ENCODE measurements around the gene OSBP2. TPM values are rescaled to one million over a fixed set of nuclear protein-coding genes. Genes with fewer than 3 reads are reported as not detected.
"Not testable (repeated sequence)": the region's sequence is repeated elsewhere in the genome, so short reads cannot be mapped to it uniquely, and the experiment has no call there.

The OSBP2 gene
- total and polyA plus RNA-seq, 4 donors, result 1.1 to 12.3 (median 2.6) TPM

DNA sequence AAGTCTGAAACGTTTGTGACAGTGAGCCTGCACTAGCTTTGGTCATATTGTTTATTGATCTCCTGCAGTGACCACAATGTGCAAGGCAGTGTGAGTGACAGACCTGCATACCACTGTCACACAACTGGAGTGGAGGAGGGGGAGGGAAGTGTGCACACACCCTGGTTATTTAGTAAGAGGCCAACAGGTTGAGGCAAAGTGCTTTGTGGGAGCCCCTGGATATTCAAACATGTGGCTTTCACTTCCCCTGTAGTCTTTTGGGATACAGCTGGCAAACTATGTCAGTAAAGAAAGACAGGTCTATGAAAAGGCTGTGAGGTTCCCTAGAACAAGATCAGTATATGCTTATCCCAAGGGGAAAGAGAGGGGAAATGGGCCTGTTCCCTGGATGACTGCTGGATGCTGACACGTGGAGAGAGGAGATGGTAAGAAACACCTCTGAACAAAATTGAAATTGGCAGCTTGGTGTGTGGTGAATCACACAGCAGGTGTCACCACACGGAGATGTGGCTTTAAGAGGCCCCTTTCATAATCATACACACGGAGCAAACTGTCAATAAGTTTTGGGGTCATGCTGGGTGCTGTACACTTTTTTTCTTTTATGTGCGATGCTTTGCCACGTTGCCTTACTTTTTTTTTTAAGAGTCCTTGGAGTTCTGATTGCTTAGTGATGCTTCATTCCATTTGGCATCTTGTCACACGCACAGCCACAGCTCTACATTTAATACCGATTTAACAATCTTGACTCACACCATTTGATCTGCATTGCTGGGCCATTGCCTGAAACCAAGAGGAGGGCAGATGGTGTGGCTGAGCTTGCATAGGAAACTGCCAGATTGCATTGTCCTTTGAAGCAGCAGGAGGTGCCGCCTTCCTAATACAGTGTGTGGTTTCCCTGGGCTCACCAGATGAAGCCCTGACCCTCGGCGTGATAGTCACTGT lies 11.3 kb downstream of the OSBP2 start:
- ATAC-seq (ENCODE audit: insufficient read depth, low FRiP score) (no peak), DNase-seq (no peak)
- Histone ChIP-seq H3K9me3 (ENCODE audit: control insufficient read depth in 4 of 4, insufficient read depth in 3 of 4, low read length in 3 of 4) (peaks cover 0 to 3% (median 0%) of the 10 kb centered on the region in 4 donors), H3K4me3 (no peak overlapping the region), H3K4me1 (ENCODE audit: control insufficient read depth in 5 of 5, insufficient read depth in 5 of 5, low read length in 5 of 5) (no peaks in the 10 kb centered on the region), H3K27ac (ENCODE audit: low read depth in 1 of 2, low read length in 1 of 2) (no peak overlapping the region), H3K27me3 (ENCODE audit: control insufficient read depth in 3 of 3, insufficient read depth in 3 of 3, low read length in 2 of 3) (no peaks in the 10 kb centered on the region), H3K36me3 (ENCODE audit: control insufficient read depth in 4 of 4, insufficient read depth in 4 of 4, low read length in 4 of 4) (no peaks in the 10 kb centered on the region), H3K9ac (ENCODE audit: insufficient read depth in 1 of 2, low read length in 2 of 2) (no peak overlapping the region)
- TF ChIP-seq, protein P1, sequence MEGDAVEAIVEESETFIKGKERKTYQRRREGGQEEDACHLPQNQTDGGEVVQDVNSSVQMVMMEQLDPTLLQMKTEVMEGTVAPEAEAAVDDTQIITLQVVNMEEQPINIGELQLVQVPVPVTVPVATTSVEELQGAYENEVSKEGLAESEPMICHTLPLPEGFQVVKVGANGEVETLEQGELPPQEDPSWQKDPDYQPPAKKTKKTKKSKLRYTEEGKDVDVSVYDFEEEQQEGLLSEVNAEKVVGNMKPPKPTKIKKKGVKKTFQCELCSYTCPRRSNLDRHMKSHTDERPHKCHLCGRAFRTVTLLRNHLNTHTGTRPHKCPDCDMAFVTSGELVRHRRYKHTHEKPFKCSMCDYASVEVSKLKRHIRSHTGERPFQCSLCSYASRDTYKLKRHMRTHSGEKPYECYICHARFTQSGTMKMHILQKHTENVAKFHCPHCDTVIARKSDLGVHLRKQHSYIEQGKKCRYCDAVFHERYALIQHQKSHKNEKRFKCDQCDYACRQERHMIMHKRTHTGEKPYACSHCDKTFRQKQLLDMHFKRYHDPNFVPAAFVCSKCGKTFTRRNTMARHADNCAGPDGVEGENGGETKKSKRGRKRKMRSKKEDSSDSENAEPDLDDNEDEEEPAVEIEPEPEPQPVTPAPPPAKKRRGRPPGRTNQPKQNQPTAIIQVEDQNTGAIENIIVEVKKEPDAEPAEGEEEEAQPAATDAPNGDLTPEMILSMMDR (IDR thresholded peaks at IDR 0.05; ENCODE audit: control extremely low read depth, extremely low read depth), result no peak
- 62 to 66% methylated on average over 11 of the region's 11 CpGs for WGBS, 2 donors

DNA sequence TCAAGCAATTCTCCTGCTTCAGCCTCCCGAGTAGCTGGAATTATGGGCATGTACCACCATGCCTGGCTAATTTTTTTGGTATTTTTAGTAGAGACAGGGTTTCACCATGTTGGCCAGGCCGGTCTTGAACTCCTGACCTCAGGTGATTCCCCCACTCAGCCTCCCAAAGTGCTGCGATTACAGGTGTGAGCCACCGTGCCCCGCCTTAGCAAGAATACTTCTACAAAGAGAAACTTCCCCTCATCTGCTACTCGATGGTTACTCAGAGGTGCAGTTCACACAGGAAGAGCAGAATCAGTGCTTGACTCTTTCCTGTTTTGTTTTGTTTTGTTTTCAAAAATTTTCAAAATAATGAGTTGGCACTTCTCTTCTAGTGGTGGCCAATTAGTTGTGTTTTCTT lies 15.3 kb downstream of the OSBP2 start:
- H3K27me3 ChIP-seq (ENCODE audit: control insufficient read depth in 3 of 3, insufficient read depth in 3 of 3, low read length in 2 of 3); H3K36me3 ChIP-seq (ENCODE audit: control insufficient read depth in 4 of 4, insufficient read depth in 4 of 4, low read length in 4 of 4); H3K9me3 ChIP-seq (ENCODE audit: control insufficient read depth in 4 of 4, insufficient read depth in 3 of 4, low read length in 3 of 4); H3K9ac ChIP-seq (ENCODE audit: insufficient read depth in 1 of 2, low read length in 2 of 2); DNase-seq; H3K27ac ChIP-seq (ENCODE audit: low read depth in 1 of 2, low read length in 1 of 2); H3K4me3 ChIP-seq; ATAC-seq (ENCODE audit: insufficient read depth, low FRiP score); H3K4me1 ChIP-seq (ENCODE audit: control insufficient read depth in 5 of 5, insufficient read depth in 5 of 5, low read length in 5 of 5): not testable (repeated sequence)
- WGBS, 2 donors, result 73 to 86% methylated on average over 6 of the region's 6 CpGs

DNA sequence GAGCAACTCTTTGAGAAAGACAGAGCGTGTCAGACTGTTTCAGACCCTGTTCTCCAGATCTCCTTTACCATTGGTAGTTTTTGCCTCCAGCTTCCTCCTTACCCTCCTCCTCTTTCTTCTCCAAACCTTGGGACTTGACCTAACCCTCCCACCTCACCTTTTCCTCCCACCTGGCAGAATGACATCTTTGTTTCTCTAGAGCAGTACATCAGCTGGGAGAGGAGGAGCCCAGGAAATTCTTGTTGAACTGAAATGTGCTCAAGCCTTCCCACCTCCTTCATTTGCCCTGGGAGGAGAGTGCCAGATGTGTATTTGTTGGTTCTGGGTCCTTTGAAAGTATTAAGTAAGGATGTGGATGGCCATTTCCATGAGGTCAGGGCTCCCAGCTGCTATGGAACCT lies 17.4 kb downstream of the OSBP2 start:
- DNase-seq (no peak), ATAC-seq (ENCODE audit: insufficient read depth, low FRiP score) (no peak)
- Histone ChIP-seq H3K36me3 (ENCODE audit: control insufficient read depth in 4 of 4, insufficient read depth in 4 of 4, low read length in 4 of 4) (no peaks in the 10 kb centered on the region), H3K4me3 (no peak overlapping the region), H3K27ac (ENCODE audit: low read depth in 1 of 2, low read length in 1 of 2) (no peak overlapping the region), H3K9me3 (ENCODE audit: control insufficient read depth in 4 of 4, insufficient read depth in 3 of 4, low read length in 3 of 4) (no peaks in the 10 kb centered on the region), H3K4me1 (ENCODE audit: control insufficient read depth in 5 of 5, insufficient read depth in 5 of 5, low read length in 5 of 5) (no peaks in the 10 kb centered on the region), H3K9ac (ENCODE audit: insufficient read depth in 1 of 2, low read length in 2 of 2) (no peak overlapping the region), H3K27me3 (ENCODE audit: control insufficient read depth in 3 of 3, insufficient read depth in 3 of 3, low read length in 2 of 3) (no peaks in the 10 kb centered on the region)
- TF ChIP-seq, protein P1 (IDR thresholded peaks at IDR 0.05; ENCODE audit: control extremely low read depth, extremely low read depth), result no peak
- WGBS, 2 donors, result 93 to 95% methylated on average over 1 of the region's 1 CpG

DNA sequence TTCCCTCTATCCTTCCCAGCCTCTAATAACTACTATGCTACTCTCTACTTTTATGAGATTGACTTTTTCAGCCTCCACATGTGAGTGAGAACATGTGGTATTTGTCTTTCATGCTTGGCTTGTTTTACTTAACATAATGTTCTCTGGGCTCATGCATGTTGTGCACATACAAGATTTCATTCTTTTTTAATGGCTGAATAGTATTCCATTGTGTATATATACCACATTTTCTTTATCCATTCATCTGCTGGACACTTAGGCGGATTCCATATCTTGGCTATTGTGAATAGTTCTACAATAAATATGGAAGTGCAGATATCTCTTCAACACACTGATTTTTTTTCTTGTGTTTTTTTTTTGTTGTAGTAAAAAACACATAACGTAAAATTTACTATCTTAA lies 19.4 kb downstream of the OSBP2 start:
- TF ChIP-seq, protein P1 (IDR thresholded peaks at IDR 0.05; ENCODE audit: control extremely low read depth, extremely low read depth), result no peak
- WGBS, 2 donors, result 96 to 98% methylated on average over 2 of the region's 2 CpGs
- Histone ChIP-seq H3K27ac (ENCODE audit: low read depth in 1 of 2, low read length in 1 of 2) (no peak overlapping the region), H3K9me3 (ENCODE audit: control insufficient read depth in 4 of 4, insufficient read depth in 3 of 4, low read length in 3 of 4) (no peaks in the 10 kb centered on the region), H3K4me1 (ENCODE audit: control insufficient read depth in 5 of 5, insufficient read depth in 5 of 5, low read length in 5 of 5) (no peaks in the 10 kb centered on the region), H3K36me3 (ENCODE audit: control insufficient read depth in 4 of 4, insufficient read depth in 4 of 4, low read length in 4 of 4) (no peaks in the 10 kb centered on the region), H3K9ac (ENCODE audit: insufficient read depth in 1 of 2, low read length in 2 of 2) (no peak overlapping the region), H3K27me3 (ENCODE audit: control insufficient read depth in 3 of 3, insufficient read depth in 3 of 3, low read length in 2 of 3) (no peaks in the 10 kb centered on the region), H3K4me3 (no peak overlapping the region)
- ATAC-seq (ENCODE audit: insufficient read depth, low FRiP score) (no peak), DNase-seq (no peak)

All from lung (tissue), 12 donors.